ENCODE measurements around the gene PGP.
A peak's percentile ranks its signal among the peaks of the same experiment; 100 is the strongest.

Gene PGP

GRCh38 chr16:2236337-2237101 is 21.9 kb upstream of the PGP start, which contains the start of gene DNASE1L2:
TSS of gene DNASE1L2 (plus strand) at chr16:2236444. CDS start at chr16:2236817, 373 bp downstream.
- no peak for DNase-seq

- DNase-seq: no peak
Measured at GRCh38 chr16:2235695-2236336, 21.2 kb upstream of the PGP start.

GRCh38 chr16:2235234-2235651 is 20.6 kb upstream of the PGP start:
- no peak for DNase-seq

GRCh38 chr16:2234813-2235170 is 20.2 kb upstream of the PGP start:
- peak; percentile 0 for DNase-seq

- DNase-seq: no peak
Measured at GRCh38 chr16:2233872-2234812, 19.5 kb upstream of the PGP start.

- no peak for DNase-seq
Measured at GRCh38 chr16:2233046-2233775, 18.6 kb upstream of the PGP start.

GRCh38 chr16:2232094-2232990 is 17.7 kb upstream of the PGP start:
- DNase-seq: no peak

- DNase-seq: no peak
Measured at GRCh38 chr16:2231016-2231931, 16.6 kb upstream of the PGP start.

GRCh38 chr16:2230376-2230775 is 15.7 kb upstream of the PGP start:
- DNase-seq: no peak

- no peak for DNase-seq
Measured at GRCh38 chr16:2229632-2230250, 15.1 kb upstream of the PGP start.

- no peak for DNase-seq
Measured at GRCh38 chr16:2229091-2229490, 14.5 kb upstream of the PGP start.

- DNase-seq: no peak
Measured at GRCh38 chr16:2228161-2228824, 13.7 kb upstream of the PGP start.

- no peak for DNase-seq
Measured at GRCh38 chr16:2226918-2227317, 12.3 kb upstream of the PGP start.

GRCh38 chr16:2226245-2226793 is 11.7 kb upstream of the PGP start:
- peak; percentile 0 for DNase-seq

- DNase-seq: peak; percentile 32
Measured at GRCh38 chr16:2223942-2224486, 9.4 kb upstream of the PGP start.

GRCh38 chr16:2223221-2223941 is 8.7 kb upstream of the PGP start, which contains the start of gene E4F1:
TSS of gene E4F1 (plus strand) at chr16:2223591. CDS start at chr16:2223614, 23 bp downstream.
- DNase-seq: peak; percentile 88

GRCh38 chr16:2216330-2216729 is 1.7 kb upstream of the PGP start:
- no peak for DNase-seq
